Stimulated activated CD4-positive, alpha-beta T cell treated with anti-CD3 and anti-CD28 coated beads, Interleukin-2, amount 100 ng/mL, for 4 hours (primary cell): Measurements from ENCODE around the gene PLA2G2E.

Experiments used
- DNase-seq: peaks from one replicate; pipeline ENCODE4 v3.0.0-alpha.2; 2020; ENCODE audit warnings: low read depth

PLA2G2E gene

GRCh38 chr1:19923137-19923952, at the start of gene PLA2G2E:
Gene PLA2G2E, minus strand, starts transcription at chr1:19923617. Its CDS starts 58 bp downstream, at chr1:19923559.
- DNase-seq, result no peak

GRCh38 chr1:19971664-19972063, 48.2 kb upstream of the PLA2G2E start:
- no peak for DNase-seq

- DNase-seq, result no peak
Measured at GRCh38 chr1:19969898-19970660, 46.7 kb upstream of the PLA2G2E start.

GRCh38 chr1:19967808-19968207, 44.4 kb upstream of the PLA2G2E start:
- DNase-seq, result no peak

- no peak for DNase-seq
Measured at GRCh38 chr1:19964542-19964941, 41.1 kb upstream of the PLA2G2E start.

- DNase-seq, result no peak
Measured at GRCh38 chr1:19963636-19964035, 40.2 kb upstream of the PLA2G2E start.

GRCh38 chr1:19960591-19960990, 37.2 kb upstream of the PLA2G2E start:
- DNase-seq, result no peak

GRCh38 chr1:19957779-19958178, 34.4 kb upstream of the PLA2G2E start:
- DNase-seq, result no peak

GRCh38 chr1:19955534-19956170, 32.2 kb upstream of the PLA2G2E start:
- no peak for DNase-seq

- no peak for DNase-seq
Measured at GRCh38 chr1:19954059-19954458, 30.6 kb upstream of the PLA2G2E start.

- DNase-seq, result no peak
Measured at GRCh38 chr1:19949016-19949415, 25.6 kb upstream of the PLA2G2E start.

- DNase-seq, result no peak
Measured at GRCh38 chr1:19946971-19947370, 23.6 kb upstream of the PLA2G2E start.

GRCh38 chr1:19946331-19946751, 22.9 kb upstream of the PLA2G2E start:
- DNase-seq, result no peak

- DNase-seq, result no peak
Measured at GRCh38 chr1:19945914-19946313, 22.5 kb upstream of the PLA2G2E start.

- no peak for DNase-seq
Measured at GRCh38 chr1:19942657-19943056, 19.2 kb upstream of the PLA2G2E start.

- DNase-seq, result no peak
Measured at GRCh38 chr1:19942088-19942487, 18.7 kb upstream of the PLA2G2E start.

- no peak for DNase-seq
Measured at GRCh38 chr1:19941206-19941568, 17.8 kb upstream of the PLA2G2E start.

- DNase-seq, result no peak
Measured at GRCh38 chr1:19940486-19941205, 17.2 kb upstream of the PLA2G2E start.

GRCh38 chr1:19938472-19938871, 15.1 kb upstream of the PLA2G2E start:
- no peak for DNase-seq

- no peak for DNase-seq
Measured at GRCh38 chr1:19936061-19936750, 12.8 kb upstream of the PLA2G2E start.

- DNase-seq, result no peak
Measured at GRCh38 chr1:19934336-19934735, 10.9 kb upstream of the PLA2G2E start.

- no peak for DNase-seq
Measured at GRCh38 chr1:19932866-19933265, 9.4 kb upstream of the PLA2G2E start.
